M059J (cell line): ENCODE results near the gene NUP205. TPM values are rescaled to one million over a fixed set of nuclear protein-coding genes. Genes with fewer than 3 reads are reported as not detected.
"Not testable (repeated sequence)": the region's sequence is repeated elsewhere in the genome, so short reads cannot be mapped to it uniquely, and the experiment has no call there.

ENCODE experiments used
- DNase-seq: peaks from one replicate; pipeline ENCODE4 v3.0.0-alpha.2; 2012; ENCODE audit warnings: low read depth
- total RNA-seq: library from RNA; depleted of rRNA; stranded (reverse); fragments of >200 nt; shearing (Covaris generic); gene quantifications from 2 replicates; pipeline ENCODE4 v1.2.3, GENCODE V29; 2014

NUP205 gene
- total RNA-seq, 1 experiment from 2014 or later = 109 TPM

DNA sequence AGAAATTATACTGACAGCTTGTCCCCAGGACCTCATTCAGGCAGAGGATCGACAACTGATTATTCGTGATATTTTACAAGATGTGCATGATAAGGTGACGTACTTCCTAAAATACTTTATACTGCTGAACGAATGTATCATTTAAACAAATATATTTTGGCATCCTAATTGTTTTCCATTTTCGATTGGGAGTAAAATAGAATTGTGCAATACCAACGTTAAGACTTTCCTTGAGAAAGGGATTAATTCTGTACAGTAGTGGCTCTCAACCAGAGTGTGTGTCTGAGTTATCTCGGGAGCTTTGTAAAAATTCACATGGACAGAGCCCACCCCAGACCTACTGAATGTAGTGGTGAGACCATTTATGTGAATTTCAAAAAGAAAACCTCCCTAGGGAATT, 60.8 kb downstream of the NUP205 start:
- no peak for DNase-seq

GRCh38 chr7:135620447-135620846, 62.7 kb downstream of the NUP205 start:
- no peak for DNase-seq

DNA sequence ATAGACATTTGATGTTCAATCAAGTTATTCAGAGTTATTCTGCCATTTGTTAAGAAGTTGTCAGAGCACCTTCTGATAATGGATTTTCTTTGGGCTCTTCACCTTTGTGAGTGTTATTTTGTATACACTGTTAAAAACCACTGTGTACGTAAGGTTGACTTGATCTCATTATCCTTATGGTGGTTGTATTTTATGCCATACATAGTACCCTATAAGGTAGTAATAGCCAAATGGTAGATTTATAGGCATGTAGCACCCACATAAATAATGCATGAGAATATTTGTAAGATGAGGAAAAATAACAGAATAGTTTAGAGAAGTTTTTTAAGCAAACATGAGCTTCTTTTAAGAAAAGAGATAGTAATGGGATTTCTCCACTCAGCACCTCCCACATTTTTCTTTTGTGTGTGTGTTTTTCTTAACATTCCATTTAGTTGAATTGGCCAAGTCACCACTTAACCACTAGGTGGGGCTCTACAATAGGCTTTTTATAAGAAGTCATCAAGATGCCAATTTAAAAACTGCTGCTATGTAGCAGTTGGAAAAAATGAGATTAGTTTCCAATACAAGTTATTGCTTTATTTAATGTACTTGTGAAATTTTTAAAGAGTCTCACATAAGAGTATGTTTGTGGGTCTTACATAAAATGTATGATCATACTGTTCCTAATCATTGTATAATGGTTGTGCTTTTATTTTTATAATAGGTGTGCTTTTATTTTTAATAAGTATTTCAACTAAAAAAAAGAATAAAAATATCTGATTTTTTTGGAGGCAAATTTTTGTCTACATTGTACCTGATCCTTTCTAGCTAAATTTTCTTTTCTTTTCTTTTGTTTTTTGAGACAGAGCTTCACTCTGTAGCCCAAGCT, 63.5 kb downstream of the NUP205 start:
- peak; percentile 83 for DNase-seq

- DNase-seq = no peak
Observed at GRCh38 chr7:135634191-135634878, 76.6 kb downstream of the NUP205 start.

- not testable (repeated sequence) for DNase-seq
Observed at GRCh38 chr7:135639690-135640089, 82.0 kb downstream of the NUP205 start.

DNA sequence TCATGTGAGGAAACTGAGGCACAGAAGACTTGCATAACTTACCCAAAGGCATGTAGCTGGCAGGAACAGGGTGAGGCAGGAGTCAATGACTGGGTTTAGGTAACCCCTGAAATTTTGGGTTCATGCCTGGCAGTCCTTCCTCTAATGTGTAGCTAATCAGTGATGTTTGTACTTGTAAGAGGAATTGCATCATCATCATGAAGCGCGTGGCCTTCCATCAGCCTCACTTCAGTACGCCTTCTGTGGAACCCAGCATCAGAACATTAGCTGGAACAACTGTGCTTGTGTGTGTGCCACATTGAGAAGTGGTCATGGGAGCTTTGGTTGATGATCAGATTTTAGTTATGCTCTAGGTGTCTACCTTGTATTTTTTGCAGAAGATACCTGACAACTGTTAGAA, 86.4 kb downstream of the NUP205 start:
- no peak for DNase-seq

DNA sequence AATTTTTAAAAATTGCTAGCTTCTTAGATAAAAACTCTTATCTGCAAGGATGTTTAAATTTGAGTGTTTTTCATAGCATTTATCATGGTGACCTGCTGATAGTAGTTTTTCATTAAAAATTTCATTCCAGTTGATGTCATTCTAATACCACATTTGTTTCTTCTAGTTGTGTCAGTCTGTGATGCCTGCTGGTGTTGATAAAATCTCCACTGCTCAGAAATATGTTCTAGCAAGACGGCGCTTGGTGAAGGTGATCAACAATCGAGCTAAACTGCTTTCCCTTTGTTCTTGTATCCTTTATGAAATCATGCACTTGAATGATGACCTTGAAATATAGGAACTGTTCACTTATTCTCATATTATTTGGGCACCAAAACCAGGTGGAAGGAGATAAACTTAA, 87.0 kb downstream of the NUP205 start:
- no peak for DNase-seq

GRCh38 chr7:135645296-135645904, 87.7 kb downstream of the NUP205 start:
- DNase-seq = peak; percentile 58

DNA sequence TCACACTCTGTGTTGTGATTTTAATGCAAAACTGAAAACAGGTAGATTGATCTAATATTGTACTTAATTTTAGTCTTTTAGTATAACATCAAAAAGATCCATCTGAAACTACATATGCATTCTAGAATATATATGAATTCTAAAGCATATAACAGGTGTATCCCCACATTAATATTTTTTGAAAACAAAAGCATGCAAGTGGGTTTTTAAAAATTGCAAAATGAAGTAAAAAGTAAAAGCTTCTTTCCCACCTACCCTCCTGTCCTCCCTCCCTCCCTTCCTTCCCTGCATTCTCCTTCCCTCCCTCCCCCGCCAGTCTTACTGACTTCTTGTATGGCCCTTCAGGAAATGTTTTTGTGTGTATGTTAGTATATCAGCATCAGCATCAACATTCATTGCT, 90.0 kb downstream of the NUP205 start:
- DNase-seq = no peak

- no peak for DNase-seq
Observed at GRCh38 chr7:135648235-135648634, 90.5 kb downstream of the NUP205 start.

GRCh38 chr7:135650831-135651573, 93.3 kb downstream of the NUP205 start:
- peak; percentile 47 for DNase-seq

GRCh38 chr7:135653340-135654080, 95.8 kb downstream of the NUP205 start:
- DNase-seq = no peak

DNA sequence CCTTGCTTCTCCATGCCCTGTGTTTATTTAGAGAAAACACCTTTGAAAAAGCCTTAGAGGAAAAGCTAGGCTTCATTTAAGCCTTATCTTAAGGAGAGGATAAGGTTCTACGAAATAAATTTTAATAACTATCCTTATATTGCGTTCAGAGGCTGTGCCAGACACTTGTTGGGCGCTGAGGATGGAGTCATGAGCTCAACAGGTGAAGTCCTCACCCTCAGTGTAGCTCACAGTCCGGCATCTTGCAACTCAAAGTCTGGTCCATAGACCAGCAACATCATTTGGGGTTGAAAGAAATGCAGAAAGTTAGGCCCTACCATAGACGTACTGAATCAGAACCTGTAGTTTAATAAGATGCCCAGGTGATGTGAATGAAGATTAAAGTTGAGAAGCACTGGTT, 100.8 kb downstream of the NUP205 start:
- DNase-seq = no peak

DNA sequence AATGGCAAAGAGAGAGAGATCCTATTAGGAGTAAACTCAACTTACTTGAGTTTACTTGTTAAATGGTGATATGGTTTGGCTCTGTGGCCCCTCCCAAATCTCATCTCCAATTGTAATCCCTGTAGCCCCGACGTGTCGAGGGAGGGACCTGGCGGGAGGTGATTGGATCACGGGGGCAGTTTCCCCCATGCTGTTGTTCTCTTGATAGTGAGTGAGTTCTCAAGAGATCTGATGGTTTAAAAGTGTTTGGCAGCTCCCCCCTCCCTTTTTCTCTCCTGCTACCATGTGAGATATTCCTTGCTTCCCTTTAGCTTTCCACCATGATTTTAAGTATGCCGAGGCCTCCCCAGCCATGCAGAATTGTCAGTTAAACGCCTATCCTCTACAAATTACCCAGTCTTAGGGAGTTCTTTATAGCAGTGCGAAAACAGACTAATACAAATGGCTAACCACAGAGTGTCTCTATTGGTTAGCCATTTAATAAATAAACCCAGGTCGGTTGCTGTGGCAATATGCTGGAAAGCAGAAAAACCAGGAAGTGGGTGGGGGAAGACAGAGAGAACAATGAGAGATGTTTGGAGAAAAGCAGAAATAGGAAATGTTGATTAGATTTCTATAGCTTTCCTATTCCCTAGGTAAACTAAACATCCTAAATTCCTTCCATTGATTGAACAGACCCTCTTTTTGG, 101.6 kb downstream of the NUP205 start:
- peak; percentile 71 for DNase-seq

GRCh38 chr7:135661311-135662122, 103.8 kb downstream of the NUP205 start:
- DNase-seq = no peak

- no peak for DNase-seq
Observed at GRCh38 chr7:135662123-135662372, 104.3 kb downstream of the NUP205 start.

- DNase-seq = peak; percentile 91
Observed at GRCh38 chr7:135662373-135663114, 104.8 kb downstream of the NUP205 start, which contains the start of gene STMP1. Gene STMP1 (plus strand): TSS chr7:135662514.

DNA sequence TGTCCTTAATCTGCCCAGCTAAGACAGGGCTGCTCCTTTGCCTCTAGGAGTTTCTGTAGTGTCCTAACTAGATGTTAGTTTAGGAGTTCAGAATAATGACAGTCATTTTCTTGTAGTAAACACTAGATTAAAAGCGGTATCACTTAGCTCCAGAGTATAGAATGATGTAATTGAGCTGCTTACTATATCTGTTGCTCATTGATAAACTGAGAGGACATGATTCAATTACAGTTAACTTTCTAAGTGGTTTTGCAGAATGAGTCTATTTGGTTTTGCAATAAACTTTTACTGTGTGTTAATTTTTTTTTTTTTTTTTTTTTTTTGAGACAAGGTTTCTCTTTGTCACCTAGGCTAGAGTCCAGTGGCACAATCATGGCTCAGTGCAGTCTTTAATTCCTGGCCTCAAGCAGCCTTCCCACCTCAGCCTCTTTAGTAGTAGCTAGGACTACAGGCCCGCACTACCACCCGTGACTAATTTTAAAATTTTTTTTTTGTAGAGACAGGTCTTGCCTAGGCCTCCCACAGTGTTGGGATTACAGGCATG, 106.4 kb downstream of the NUP205 start:
- DNase-seq = peak; percentile 71

DNA sequence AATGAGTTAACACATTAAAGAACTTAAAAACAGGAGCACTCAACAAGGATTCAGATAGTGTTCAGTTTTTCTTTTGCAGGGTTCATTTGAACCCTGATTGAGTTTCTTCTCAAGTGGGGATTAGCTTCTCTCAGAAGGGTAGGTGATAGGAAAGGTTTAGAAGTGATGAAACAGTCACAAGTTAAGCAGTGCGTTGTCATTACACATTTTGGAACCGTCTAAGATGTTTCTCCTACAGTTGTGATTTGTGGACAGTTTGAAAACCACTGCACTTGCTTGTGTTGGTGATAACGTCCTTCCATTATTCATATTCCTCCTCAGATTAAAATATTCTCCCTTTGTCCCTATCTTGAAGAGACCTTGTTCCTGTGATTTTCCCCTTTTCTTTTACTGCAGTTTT, 107.3 kb downstream of the NUP205 start:
- no peak for DNase-seq
